Adrenal gland (tissue), 5 donors: ENCODE measurements around the gene HOXC6.

Source experiments
- CTCF ChIP-seq, 6 experiments: fragments of 450-650 bp in 4 of 6; fragments of 200-600 bp in 2 of 6; sonication (generic) in 1 of 6; IDR thresholded peaks; 1 replicate in 5 of 6; 2 replicates in 1 of 6; pipeline versions ENCODE4 v1.5.1 to v1.8.0; 2016 to 2021; ENCODE audit warnings: antibody characterized with exemption in 6 of 6, mild to moderate bottlenecking in 2 of 6, moderate library complexity in 1 of 6
- POLR2A ChIP-seq, 2 donors: fragments of 450-650 bp; IDR thresholded peaks; one replicate each; pipeline ENCODE4 v1.6.1; 2017; ENCODE audit warnings: antibody characterized with exemption in 2 of 2, mild to moderate bottlenecking in 2 of 2, moderate library complexity in 1 of 2
- donor health status: DM: no; HTN: no; CAD: no.

GRCh38 chr12:54033980-54034784 is 5.9 kb downstream of the HOXC6 start:
- TF ChIP-seq POLR2A (IDR thresholded peaks at IDR 0.05) (no peak), CTCF (IDR thresholded peaks at IDR 0.05) (no peak)
